CD1c-positive myeloid dendritic cell (primary cell): ENCODE data around the gene DNAAF1.

ENCODE experiments used
- DNase-seq: peaks from one replicate; pipeline ENCODE4 v3.0.0-alpha.2; 2016; ENCODE audit errors: extremely low spot score

The DNAAF1 gene

DNA sequence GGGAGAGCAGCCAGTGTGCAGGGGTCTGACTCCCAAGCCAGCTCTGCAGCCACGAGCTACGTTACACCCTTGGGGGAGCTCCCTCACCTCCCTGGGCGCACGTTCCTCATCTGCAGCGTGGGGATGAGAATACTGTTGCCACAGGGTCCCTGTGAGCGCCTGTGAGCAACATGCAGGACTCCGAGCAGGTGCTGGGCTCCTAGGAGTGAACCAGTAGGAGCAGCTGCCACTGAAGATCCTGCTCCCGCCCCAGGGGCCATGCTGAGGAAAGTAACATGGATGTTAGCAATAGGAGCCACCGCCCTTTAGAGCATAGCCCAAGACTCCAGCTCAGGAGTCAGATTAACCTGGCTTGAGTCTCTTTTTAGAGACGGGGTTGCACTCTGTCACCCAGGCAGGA, 15.9 kb downstream of the DNAAF1 start:
- no peak for DNase-seq

DNA sequence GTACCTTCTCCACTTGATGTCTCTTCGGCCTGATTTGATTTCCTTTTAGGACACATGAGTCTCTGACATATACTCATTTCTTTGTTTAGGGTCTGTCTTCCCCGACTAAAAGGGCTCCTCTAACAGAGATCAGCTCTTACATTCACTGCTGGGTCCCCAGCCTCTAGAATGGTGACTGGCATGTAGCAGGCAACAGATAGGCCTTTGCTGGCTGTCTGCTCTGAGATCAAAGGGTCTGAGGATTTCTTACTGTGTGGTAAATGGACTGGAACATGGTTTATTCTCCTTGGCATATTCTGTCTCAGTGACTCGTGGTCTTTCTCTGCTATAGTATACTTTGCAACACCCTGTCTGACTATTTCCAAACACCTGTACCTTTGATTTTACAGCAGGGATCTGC, 16.7 kb downstream of the DNAAF1 start:
- DNase-seq = no peak

DNA sequence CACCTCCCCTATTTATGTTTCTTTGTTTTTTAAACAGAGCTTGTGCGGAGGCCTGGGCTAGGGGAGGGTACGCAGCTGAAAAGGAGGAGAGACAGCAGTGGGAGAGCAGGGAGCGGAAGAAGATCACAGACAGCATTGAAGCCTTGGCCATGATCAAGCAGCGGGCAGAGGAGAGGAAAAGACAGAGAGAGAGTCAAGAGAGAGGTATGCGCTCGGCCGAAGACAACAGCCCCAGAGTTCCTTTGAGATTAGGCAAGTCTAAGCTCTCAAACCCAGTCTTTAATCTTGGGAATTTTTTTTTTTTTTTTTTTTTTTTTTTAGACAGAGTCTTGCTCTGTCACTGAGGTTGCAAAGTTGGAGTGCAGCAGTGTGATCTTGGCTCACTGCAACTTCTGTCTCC, 20.6 kb downstream of the DNAAF1 start:
- no peak for DNase-seq

DNA sequence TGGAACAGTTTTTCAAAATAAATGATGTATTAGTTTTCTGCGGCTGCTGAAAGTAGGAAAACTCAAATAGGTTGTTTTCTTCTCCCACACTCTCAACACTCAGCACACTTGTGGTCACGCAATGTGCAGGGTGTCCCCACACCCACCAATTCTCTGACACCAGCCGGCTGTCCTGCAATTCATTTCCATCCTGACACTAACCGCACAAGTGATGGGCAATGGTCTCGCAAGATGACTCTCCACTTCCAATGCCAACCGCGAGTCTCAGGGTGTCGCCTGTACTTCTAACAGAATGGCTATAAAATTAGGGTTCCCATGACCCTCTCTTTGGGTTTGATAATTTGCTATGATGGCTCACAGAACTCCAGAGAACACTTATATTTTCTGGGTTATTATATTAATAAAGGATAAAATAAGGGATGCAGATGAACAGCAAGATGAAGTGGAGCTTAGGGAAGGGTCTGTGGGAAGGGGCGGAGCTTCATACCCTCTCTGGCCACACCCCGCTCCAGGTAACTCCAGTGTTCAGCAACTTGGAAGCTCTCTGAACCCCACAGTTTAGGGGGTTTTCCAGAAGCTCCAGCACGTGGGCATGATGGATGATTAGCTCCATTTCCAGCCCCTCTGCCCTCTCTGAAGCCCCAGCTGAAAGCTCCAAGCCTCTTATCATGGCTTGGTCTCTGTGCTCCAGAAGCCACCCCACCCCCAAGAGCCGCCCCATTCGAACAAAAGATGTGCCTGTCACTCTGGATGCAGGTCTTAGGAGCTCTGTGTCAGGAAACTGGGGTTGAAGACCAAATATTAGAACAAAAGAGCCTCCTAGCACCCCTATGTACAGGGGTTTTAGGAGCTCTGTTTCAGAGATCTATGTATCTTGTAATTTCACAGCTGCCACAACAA, 21.9 kb downstream of the DNAAF1 start:
- DNase-seq = no peak

DNA sequence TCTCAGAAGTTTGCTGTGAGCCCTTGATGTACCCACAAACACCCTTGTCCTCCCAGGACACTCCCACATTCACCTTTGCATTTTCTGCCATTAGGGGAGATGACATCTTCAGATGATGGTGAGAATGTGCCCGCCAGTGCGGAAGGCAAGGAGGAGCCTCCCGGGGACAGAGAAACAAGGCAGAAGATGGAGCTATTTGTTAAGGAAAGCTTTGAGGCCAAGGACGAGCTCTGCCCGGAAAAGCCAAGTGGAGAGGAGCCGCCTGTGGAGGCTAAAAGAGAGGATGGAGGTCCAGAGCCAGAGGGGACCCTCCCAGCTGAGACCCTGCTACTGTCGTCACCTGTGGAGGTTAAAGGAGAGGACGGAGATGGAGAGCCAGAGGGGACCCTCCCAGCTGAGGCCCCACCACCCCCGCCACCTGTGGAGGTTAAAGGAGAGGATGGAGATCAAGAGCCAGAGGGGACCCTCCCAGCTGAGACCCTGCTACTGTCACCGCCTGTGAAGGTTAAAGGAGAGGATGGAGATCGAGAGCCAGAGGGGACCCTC, 24.7 kb downstream of the DNAAF1 start:
- DNase-seq = no peak

DNA sequence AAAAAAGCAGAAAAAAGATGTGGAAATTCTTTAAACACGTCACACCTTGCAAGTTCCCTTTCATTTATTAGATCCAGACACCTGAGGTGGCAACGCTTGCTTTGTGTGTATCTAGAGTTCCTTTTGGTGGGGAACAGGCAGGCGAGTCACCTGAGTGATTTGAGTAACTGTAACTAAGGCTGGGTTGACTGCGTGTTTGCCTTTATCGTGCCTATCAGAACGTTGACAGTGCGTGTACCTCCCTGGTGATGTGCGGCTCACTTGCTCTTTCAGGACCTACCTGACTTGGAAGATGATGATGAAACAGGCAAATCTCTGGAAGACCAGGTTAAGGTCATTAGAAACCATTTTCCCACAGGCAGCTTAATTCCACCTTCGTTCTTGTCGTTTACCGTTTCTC, 29.3 kb downstream of the DNAAF1 start:
- DNase-seq = no peak

DNA sequence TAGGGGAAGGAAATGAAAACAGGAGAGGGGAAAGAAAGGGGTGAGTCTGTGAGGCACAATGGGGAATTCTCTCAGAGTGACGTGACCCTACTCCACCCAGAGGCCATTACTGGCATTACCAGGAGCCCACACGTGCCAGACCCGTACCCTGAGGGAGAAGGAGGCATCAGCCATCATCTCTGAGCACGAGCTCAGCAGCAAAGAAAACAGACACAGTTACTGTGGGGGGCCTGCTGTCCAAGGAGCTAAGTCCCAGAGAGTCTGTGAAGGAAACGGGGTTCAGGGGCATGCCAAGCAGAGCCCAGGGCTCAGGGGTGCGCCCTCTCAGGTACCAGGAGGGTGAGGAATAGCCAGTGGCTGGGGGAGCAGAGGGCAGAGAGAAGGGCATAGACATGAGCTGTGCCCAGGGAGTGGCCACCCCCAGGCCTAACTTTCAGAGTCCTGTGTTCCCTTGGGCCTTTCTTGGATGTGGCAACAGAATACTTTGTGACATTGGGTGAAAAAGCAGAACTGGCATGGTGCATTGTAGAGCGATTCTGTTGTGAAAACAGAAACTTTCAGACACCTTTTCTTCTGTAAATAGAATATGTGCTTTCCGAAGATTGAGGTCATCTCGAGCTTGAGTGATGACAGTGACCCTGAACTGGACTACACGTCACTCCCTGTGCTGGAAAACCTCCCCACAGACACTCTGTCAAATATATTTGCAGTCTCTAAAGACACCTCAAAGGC, 30.4 kb downstream of the DNAAF1 start:
- DNase-seq = peak; percentile 85

DNA sequence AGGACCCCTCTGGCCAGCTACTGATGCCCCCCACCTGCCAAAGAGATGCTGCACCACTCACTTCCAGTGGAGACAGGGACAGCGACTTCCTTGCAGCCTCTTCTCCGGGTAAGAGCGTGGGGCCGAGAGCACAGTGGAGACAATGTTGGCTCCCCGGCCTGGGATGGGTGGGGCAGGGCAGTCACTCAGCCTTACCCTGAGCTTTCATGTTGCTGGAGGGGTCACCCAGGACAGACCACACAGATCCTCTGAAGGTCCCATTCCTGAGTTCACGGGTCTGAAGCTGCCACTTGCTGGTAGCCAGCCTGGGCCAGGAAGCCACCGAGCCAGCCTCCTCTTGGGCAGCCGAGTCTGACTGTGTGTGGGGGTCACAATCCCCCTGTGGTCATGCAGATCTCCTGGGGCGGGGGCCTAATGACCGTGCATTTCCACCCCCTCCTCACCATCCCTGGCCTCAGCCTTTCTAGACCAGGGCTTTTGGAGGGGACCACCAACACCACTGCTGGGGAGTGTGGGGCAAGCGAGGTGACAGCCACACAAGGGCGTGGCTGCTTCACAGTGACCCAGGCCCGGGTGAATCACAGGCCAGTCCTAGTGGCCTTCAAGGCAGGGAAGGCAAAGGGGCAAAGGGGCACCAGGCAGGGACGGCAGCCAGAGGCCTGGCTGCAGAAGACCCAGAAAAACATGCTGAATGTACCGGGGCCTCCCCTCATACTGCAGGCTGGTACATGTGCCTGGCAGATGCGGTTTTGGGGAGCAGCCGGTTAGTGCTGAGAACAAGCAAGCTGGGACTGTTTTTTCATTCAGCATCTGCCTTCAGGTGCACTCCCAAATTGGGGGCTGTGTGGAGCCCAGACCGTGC, 31.3 kb downstream of the DNAAF1 start:
- DNase-seq = no peak

DNA sequence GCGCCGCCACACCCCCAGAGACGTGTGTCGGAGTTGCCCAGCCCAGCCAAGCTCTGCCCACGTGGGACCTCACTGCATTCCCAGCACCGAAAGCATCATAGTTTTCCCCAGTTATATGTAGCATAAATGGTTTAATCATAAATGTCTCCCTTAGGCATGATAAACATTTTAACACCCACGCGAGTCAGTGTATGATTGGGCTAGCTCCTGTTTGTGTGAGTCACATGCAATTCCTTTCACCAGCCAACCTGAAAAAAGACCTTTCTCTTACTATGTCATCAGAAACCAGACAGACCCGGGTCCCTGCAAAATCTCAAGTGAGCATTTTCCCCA, 32.6 kb downstream of the DNAAF1 start:
- DNase-seq = peak; percentile 6

DNA sequence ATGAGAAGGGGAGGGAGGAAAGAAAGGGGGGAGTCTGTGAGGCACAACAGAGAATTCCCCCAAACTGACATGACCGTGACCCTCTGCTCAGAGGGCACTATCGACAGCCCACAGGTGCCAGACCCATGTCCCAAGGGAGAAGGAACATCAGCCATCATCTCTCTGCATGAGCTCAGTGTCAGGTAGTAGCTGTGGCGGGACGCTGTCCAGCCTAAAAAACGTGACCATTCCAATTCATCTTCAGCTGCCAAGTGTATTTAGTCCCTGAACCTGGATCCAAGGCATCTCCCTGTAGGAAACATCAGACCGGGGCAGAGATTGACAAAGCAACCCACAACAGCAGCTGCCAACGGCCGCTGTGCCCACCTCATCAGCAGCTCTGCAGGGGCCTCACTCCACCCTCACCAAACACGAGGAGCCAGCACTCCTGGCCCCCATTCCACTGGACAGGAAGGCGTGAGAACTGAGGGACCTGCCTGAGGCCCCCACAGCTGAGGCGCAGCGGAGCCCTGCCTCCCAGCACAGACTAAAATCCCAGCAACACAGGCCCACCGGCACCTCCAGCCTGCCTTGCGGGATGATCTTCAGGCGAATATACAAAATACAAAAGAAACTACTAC, 33.1 kb downstream of the DNAAF1 start:
- DNase-seq = no peak

DNA sequence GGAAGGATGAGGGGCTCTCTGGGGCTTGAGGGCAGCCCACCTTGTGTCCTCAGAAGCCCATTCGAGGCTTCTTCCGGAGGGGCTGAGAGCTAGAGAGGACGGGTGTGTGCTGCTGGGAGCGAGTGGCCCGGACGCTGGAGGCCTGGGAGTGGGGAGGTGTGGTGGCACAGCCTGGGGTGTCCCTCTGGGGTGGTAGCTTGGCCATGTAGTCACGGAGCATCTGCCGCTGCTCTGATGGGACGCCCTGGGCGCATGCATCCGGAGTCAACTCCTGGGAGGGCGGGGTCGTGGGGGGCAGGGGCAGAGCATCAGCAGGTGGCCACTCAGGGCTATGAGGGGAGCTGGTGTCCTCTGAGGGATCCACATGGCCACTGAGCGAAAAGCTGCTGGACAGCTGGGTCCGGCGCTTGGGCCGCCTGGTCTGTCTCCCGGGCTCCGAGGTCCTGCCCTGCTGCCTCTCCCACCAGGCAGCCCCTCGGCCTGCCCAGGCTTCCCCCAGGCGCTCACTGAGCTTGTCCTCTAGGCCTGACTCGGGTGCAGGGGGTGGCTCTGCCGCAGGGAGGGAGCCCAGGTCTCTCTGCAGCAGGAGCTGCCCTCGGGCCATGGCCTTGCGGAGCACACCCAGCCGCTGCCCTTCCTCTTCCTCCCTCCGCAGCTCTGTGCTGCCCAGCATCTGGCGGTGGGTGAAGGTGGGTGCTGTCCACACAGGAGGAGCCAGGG, 33.9 kb downstream of the DNAAF1 start:
- DNase-seq = no peak

DNA sequence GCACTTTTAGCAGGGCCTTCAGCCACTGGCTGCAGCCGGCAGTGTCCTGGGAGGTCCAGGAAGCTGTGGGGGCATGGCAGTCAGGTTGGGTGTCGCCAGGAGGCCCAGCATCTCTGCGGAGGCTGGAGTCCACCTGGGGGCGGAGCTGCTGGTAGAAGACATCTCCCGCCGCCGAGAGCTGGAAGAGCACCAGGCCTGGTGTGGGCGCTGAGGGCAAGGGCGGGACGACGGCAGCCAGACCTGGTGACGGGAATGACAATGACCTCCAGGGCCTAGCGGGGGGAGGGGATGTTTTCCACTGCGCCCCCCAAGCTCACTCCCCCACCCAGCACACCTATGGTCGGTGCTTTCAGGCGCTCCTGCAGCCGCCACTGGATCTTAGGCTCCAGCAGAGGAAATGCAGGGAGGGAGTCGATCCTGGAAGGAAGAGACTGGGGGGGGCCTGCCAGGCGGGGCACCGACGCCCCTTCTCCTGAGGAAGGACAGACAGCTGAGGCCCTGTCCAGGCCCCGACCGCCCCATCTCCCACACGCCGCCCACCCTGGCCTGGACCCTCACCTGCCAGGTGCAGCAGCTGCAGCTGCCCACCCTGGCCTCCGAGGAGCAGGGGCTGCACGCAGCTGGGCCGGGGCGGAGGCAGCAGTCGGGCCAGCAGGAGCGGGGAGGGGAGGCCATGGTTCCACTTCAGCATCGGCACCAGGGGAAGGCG, 34.7 kb downstream of the DNAAF1 start:
- DNase-seq = no peak

DNA sequence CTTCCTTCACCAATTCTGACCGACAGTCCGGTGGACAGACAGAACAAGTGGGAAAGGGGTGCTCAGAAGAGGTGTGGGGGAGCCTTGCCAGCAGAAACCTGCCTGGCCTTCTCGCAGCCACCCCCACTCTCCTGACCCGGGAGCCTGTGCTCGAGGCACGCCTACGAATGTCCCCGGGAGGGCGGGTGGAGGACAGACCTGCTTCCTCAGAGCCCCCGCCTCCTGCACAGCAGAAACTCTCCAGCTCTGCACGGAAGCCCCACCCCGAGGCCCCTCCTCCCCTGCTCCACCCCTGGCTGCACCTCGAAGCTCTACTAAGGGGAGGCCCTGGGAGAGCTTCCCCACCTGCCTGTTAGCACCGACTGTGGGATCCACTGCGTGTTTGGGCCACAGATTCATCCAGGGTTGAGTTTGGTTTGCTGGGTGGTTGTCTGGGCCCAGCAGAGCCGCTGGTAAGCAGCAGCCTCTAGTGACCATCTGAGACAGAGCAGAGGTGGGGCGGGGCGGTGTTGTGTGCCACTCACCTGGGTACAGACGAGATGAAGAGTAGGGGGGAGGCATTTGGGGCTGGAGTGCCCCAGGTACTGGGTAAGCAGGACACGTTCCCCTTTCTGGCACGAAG, 35.5 kb downstream of the DNAAF1 start:
- no peak for DNase-seq

DNA sequence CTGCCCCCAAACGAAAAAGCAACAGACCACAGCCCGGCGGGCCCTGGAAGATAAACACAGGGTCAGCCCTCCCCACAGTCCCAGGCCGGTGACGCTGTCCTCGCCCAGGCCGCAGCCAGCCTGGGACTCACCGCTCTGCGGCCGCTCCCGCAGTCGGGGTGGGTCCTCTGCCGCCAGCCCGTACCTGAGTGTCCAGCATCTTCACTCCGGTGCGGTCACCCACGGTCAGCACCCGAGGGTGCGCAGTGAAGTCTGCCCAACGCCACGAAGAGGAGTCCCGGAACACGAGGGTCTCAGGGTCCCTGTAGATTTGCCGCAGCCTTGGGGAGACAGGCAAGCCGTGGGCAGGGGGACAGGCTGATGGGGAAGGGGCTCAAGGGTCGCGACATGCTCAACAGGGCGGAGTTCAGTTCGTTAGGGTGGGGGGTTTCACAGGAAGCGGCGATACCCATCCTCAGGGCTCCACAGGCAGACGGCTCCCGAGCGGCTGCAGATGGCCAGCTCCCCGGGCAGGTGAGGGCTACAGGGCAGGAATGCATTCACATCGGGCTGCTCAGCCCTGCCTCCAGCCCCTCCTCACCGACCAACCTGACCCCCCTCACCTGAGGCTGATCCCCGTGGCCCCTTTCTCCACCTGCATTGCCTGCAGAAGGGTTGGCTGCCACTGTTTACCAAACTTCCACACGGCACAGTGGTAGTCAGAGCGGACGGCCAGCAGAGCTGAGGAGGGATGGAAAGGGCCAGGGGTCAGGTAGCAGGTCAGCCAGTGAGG, 36.2 kb downstream of the DNAAF1 start:
- no peak for DNase-seq

DNA sequence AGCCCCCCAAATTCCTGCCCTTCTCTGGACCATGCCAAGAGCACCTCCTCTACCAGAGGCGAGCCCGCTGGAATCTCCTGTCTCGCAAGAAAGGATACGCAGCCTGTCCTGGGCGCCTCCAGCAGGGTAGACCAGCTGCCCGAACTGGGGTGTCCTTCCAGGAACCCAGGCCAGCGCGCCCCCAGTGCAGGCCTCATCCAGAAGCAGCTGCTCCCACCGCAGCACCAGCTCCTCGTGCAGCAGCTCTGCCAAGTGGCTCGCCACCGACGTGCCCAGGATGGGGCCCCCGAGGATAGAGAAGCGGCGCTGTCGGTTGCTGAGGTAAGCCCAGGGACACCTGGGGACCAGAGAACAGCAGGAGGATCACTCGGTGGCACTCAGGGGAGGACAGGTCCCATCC, 37.0 kb downstream of the DNAAF1 start:
- DNase-seq = no peak

DNA sequence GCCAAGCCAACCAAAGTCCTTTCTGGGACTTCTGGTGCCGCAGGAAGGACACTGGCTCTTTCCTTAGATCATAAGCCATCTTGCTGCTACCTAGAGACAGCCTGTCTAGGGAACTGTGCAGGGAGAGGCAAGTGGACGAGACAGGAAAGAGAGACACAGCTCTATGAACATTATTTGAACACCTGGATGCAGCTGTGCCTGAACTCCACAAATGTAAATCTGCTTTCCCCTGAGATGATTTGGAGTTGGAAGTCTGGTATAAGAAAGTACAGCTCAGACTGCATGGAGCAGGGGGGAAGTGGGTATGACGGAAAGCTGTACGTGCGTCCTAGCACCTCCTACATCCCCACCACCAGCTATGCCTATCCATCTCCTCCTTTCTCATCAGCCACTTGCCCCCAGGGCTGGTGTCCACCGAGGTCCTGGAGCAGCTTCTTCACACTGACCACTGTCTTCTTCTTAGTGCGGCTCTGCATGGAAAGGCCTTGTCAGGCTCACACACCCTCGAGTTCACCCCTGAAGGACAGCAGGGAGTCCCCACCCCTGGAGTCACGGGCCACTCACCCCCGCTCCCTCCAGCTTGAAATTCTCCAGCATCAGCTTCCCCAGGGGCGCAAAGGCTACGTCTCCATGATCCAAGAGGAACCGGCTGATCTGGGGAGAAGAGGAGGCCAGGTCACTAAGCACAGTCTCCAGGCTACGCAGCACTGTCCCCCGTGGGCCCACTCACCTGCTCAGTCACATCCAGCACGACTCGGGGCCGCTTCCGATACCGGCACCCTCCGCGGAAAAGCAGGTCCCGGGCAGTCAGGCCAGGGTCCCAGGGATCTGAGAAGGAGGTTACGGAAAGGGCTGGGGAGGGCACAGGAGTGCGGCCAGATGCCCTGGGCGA, 37.8 kb downstream of the DNAAF1 start:
- no peak for DNase-seq

DNA sequence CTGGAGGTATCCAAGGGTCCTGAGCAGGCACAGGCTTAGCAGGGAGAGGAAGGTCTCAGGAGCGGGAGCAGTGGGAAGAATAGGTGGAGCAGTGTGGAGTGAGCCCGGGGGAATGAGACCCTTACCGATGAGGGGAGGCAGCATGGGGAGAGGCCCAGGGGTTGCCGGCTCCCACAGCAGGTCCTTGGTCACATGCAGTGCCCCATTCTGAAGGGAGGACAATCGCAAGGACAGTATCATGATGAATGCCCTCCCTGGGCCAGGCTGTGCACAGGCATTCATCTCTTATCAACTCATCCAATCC, 38.4 kb downstream of the DNAAF1 start:
- no peak for DNase-seq

DNA sequence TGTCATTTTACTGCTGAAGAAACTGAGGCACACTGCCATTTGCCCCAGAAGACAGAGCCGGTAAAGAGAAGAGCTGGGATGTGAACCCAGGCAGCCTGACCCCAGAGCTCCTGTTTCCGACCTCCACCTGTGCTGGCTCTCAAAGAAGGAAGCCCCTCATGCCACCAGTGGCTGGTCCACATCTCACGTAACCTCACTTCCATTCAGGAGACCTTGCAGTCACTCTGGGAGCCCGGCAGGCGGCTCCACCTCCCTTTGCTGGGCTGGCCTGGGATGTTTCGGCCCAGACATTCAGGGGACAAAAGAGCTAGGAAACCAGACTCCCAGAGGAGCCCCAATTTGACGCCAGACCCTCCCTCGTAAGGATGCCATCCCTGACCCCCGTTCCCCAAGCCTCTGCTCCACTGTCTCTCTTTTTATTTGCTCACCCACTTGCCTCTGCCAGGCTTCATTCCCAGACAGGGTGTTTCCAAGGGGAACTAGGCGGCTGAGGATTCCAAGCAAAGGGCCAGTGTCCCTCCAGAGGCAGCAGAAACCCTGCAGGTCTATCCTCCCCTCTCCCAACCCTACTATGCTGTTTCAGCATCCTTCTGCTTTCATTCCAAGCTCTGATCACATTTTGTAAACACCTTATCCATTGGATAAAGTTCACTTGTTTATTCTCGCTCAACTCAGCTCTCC, 38.9 kb downstream of the DNAAF1 start:
- DNase-seq = no peak
